Skeletal muscle tissue (tissue), 4 donors: ENCODE results near the gene SRGAP2C. TPM values are rescaled to one million over a fixed set of nuclear protein-coding genes. Genes with fewer than 3 reads are reported as not detected.
"Not testable (repeated sequence)": the region's sequence is repeated elsewhere in the genome, so short reads cannot be mapped to it uniquely, and the experiment has no call there.

Source experiments
- H3K27ac ChIP-seq: one replicate; pipeline ENCODE4 v1.7.0; 2013; ENCODE audit warnings: mild to moderate bottlenecking, low read depth, low read length, inconsistent platforms
- H3K27me3 ChIP-seq, 3 donors: one replicate each; pipeline ENCODE4 v1.7.0; 2013; ENCODE audit warnings: low read length in 3 of 3; ENCODE audit not compliant: control insufficient read depth in 3 of 3, insufficient read depth in 3 of 3
- H3K36me3 ChIP-seq, 3 donors: one replicate each; pipeline ENCODE4 v1.7.0; 2013; ENCODE audit warnings: low read length in 3 of 3; ENCODE audit not compliant: control insufficient read depth in 3 of 3, insufficient read depth in 3 of 3
- H3K4me1 ChIP-seq, 3 donors: one replicate each; pipeline ENCODE4 v1.7.0; 2013; ENCODE audit warnings: low read length in 3 of 3, mild to moderate bottlenecking in 3 of 3; ENCODE audit not compliant: control insufficient read depth in 3 of 3, insufficient read depth in 3 of 3
- H3K4me3 ChIP-seq, 3 donors: one replicate each; pipeline ENCODE4 v1.7.0; 2013; ENCODE audit warnings: low read length in 3 of 3
- H3K9ac ChIP-seq, 3 donors: one replicate each; pipeline ENCODE4 v1.7.0; 2013; ENCODE audit warnings: low read length in 3 of 3, mild to moderate bottlenecking in 3 of 3, moderate library complexity in 2 of 3, low read depth in 1 of 3
- H3K9me3 ChIP-seq, 3 donors: one replicate each; pipeline ENCODE4 v1.7.0; 2013; ENCODE audit warnings: low read length in 3 of 3; ENCODE audit not compliant: control insufficient read depth in 3 of 3
- total RNA-seq: library from RNA; depleted of rRNA; stranded (reverse); fragments of >200 nt; gene quantifications from one replicate; pipeline ENCODE4 v1.2.3, GENCODE V29; 2014
- donor health status: Osteomylitis.

SRGAP2C gene
- total RNA-seq, 1 donor from 2014 or later: 14.6 TPM

- H3K4me1 ChIP-seq, H3K27me3 ChIP-seq, H3K4me3 ChIP-seq, H3K36me3 ChIP-seq, H3K9ac ChIP-seq, H3K9me3 ChIP-seq, H3K27ac ChIP-seq: not testable (repeated sequence)
Measured at GRCh38 chr1:121207328-121207727, 22.6 kb downstream of the SRGAP2C start.

- not testable (repeated sequence) for H3K27me3 ChIP-seq, H3K9ac ChIP-seq, H3K4me1 ChIP-seq, H3K36me3 ChIP-seq, H3K9me3 ChIP-seq, H3K27ac ChIP-seq, H3K4me3 ChIP-seq
Measured at GRCh38 chr1:121208375-121208774, 23.6 kb downstream of the SRGAP2C start.

DNA sequence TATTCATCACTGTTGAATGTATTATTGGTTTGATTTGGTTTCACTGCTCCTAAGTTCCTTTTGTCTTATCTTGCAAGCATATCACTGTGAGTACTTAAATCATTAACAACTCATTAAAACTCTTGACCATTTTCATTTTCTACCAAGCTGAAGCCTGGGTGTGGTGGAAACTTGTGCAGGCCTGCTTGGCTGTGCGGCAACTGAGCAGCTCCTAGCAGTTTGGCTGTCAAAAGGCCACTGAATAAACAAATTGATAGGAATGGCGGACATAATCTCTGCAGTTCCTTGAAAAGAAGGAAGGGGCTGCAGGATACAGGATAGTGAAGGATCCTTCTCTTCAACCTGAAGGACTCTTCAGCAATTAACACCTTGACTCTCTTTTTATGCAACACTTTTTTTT lies 26.0 kb downstream of the SRGAP2C start:
- H3K9ac ChIP-seq, H3K36me3 ChIP-seq, H3K9me3 ChIP-seq, H3K27me3 ChIP-seq, H3K4me1 ChIP-seq, H3K4me3 ChIP-seq, H3K27ac ChIP-seq: not testable (repeated sequence)

GRCh38 chr1:121213491-121213890 lies 28.7 kb downstream of the SRGAP2C start:
- not testable (repeated sequence) for H3K4me3 ChIP-seq, H3K36me3 ChIP-seq, H3K4me1 ChIP-seq, H3K9me3 ChIP-seq, H3K9ac ChIP-seq, H3K27ac ChIP-seq, H3K27me3 ChIP-seq

DNA sequence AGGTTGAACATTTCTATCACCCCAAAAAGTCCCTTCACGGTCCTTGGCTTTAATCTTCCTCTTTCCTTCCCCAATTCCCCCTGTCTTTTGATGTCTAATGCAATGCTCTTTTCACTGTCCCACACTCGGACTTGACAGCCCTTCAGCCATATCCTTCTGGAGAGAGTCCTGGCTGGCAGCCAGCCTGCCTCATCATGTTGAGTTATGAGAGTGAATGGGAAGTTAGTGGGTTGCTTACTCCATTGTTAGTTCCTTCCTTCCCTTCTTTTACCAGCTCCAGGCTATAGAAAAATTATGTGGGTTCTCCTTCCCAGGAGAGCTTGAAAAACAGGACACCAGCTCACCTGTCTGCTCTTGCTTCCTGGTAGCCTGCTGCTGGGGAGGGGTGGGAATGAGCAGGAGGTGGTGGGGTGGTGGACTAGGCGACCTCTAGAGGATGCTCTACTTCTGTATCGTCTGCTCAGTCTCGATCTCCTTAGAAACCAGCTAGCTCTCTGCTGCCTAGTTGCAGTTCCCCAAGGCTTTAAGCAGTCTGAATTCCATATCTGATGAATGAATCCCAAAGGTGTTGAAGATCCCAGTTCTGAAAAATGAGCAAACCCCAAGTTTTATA lies 29.9 kb downstream of the SRGAP2C start:
- H3K27me3 ChIP-seq, H3K9ac ChIP-seq, H3K4me1 ChIP-seq, H3K36me3 ChIP-seq, H3K4me3 ChIP-seq, H3K27ac ChIP-seq, H3K9me3 ChIP-seq: not testable (repeated sequence)

DNA sequence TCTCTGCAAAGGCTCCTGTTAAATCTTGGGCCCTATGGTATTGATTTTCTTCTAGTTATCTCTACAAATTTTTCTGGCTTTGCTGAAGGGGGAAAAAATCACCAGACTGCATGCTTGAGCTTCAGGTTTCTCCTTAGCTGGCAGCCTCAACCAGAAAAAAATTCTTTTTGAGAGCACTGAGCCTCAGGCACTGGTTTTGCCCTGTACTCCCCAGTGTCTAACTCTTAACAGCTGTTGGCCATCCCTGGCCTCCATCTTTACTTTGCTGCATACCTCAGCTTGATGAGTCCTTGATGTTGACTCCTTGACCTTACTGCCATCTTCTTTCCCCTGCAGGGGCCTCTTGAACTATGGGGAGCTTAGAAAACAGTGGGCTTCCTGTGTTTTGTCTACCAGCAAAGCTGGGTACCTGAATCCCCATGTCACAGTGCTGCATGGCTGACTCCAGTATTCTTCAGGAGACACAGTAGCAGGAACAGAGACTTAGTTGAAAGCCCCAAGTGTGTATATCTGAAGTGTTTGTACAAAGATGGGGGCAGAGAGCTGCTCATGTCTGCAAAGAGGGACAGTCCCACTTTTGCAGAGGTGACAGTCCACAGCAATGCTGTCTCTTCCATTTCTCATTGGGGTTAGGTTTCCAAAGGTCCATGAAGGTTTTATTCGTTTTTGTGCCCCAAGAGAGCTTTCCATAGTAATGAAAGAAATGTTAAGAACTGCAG lies 31.1 kb downstream of the SRGAP2C start:
- not testable (repeated sequence) for H3K36me3 ChIP-seq, H3K9ac ChIP-seq, H3K27ac ChIP-seq, H3K9me3 ChIP-seq, H3K4me3 ChIP-seq, H3K4me1 ChIP-seq, H3K27me3 ChIP-seq

- not testable (repeated sequence) for H3K9me3 ChIP-seq, H3K4me1 ChIP-seq, H3K36me3 ChIP-seq
Measured at GRCh38 chr1:121216676-121217075, 31.9 kb downstream of the SRGAP2C start.

DNA sequence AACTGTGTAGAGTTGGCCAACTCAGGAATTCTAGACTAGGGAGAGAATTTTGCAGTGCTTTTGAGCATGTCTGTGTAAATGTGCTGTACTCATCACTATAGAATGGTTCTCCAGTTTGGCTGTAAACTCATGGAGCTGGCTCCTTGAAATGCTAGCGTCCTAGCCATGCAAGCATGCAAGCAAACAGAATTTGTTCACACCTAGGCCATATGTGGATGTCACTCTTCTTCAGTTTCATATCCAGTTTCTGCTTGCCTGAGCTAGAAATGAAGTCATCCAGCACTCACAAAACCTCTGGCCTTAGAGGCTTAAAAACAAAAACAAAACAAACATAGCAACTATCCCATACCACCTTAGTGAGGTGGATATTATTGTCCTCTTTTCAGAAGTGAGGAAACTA lies 37.0 kb downstream of the SRGAP2C start:
- H3K36me3 ChIP-seq, H3K9ac ChIP-seq, H3K27me3 ChIP-seq, H3K9me3 ChIP-seq, H3K4me3 ChIP-seq, H3K27ac ChIP-seq, H3K4me1 ChIP-seq: not testable (repeated sequence)

More at GRCh38 chr1:121216676-121217075, 31.9 kb downstream of the SRGAP2C start:
- H3K27me3 ChIP-seq, H3K9ac ChIP-seq, H3K4me3 ChIP-seq, H3K27ac ChIP-seq: not testable (repeated sequence)

GRCh38 chr1:121224714-121225113 lies 39.9 kb downstream of the SRGAP2C start:
- not testable (repeated sequence) for H3K4me3 ChIP-seq, H3K36me3 ChIP-seq, H3K27ac ChIP-seq, H3K9ac ChIP-seq, H3K4me1 ChIP-seq, H3K9me3 ChIP-seq, H3K27me3 ChIP-seq

- not testable (repeated sequence) for H3K4me1 ChIP-seq, H3K9me3 ChIP-seq, H3K27ac ChIP-seq, H3K9ac ChIP-seq, H3K27me3 ChIP-seq, H3K36me3 ChIP-seq, H3K4me3 ChIP-seq
Measured at GRCh38 chr1:121226295-121226904, 41.6 kb downstream of the SRGAP2C start.
